Transverse colon (tissue), 4 donors: Measurements from ENCODE around the gene RNF183. TPM values are rescaled to one million over a fixed set of nuclear protein-coding genes. Genes with fewer than 3 reads are reported as not detected.

Experiments used
- total RNA-seq, 4 donors: library from RNA; depleted of rRNA; stranded (reverse); fragments of >200 nt; gene quantifications; one replicate each; pipeline ENCODE4 v1.1.0, GENCODE V29; 2016

Gene RNF183
- total RNA-seq, 4 donors from 2014 or later: 0.14 to 0.95 TPM; not detected in 2

Other genes starting within 250 kb of the RNF183 start
- 1 to 10 TPM in 1 of 4 donors, under 1 TPM in 2, not detected in 1; 0.68 to 1.7 (median 0.80) TPM for gene ZFP37, start 246.7 kb downstream of the RNF183 start, total RNA-seq
- gene SLC31A2, start 152.4 kb downstream of the RNF183 start, total RNA-seq: 10 to 100 TPM in 3 of 4 donors, 1 to 10 TPM in 1; 4.4 to 81.6 (median 40.3) TPM
- 10 to 100 TPM; 21.4 to 33.8 (median 23.3) TPM for gene FKBP15, start 82.1 kb downstream of the RNF183 start, total RNA-seq
- 10 to 100 TPM in 2 of 4 donors, 1 to 10 TPM in 2; 5.8 to 36.2 (median 15.4) TPM for gene SLC31A1, start 81.8 kb downstream of the RNF183 start, total RNA-seq
- 10 to 100 TPM; 15.7 to 43.8 (median 30.8) TPM for gene CDC26, start 27.8 kb downstream of the RNF183 start, total RNA-seq
- gene PRPF4, start 27.7 kb downstream of the RNF183 start, total RNA-seq: 10 to 100 TPM in 2 of 4 donors, 1 to 10 TPM in 2; 5.0 to 13.7 (median 9.6) TPM
- gene WDR31, start 36.9 kb upstream of the RNF183 start, total RNA-seq: 1 to 10 TPM in 3 of 4 donors, under 1 TPM in 1; 0.60 to 3.0 (median 1.6) TPM
- gene BSPRY, start 46.2 kb upstream of the RNF183 start, total RNA-seq: 10 to 100 TPM in 3 of 4 donors, 1 to 10 TPM in 1; 9.0 to 36.8 (median 26.8) TPM
- gene HDHD3, start 73.6 kb upstream of the RNF183 start, total RNA-seq: 100 to 1,000 TPM; 156 to 269 (median 237) TPM
- gene ALAD, start 97.9 kb upstream of the RNF183 start, total RNA-seq: 100 to 1,000 TPM in 1 of 4 donors, 10 to 100 TPM in 3; 18.5 to 107 (median 63.0) TPM
- gene POLE3, start 107.3 kb upstream of the RNF183 start, total RNA-seq: 10 to 100 TPM in 3 of 4 donors, 1 to 10 TPM in 1; 4.2 to 58.7 (median 24.4) TPM
- gene C9orf43, start 107.4 kb upstream of the RNF183 start, total RNA-seq: under 1 TPM in 1 of 4 donors, not detected in 3; 0.75 TPM
- gene RGS3, start 160.4 kb upstream of the RNF183 start, total RNA-seq: 100 to 1,000 TPM in 1 of 4 donors, 10 to 100 TPM in 3; 62.7 to 150 (median 80.9) TPM